SJSA1 (cell line): ENCODE results near the gene RBM17. TPM values are rescaled to one million over a fixed set of nuclear protein-coding genes. Genes with fewer than 3 reads are reported as not detected.
A peak's percentile ranks its signal among the peaks of the same experiment; 100 is the strongest.
"Not testable (repeated sequence)": the region's sequence is repeated elsewhere in the genome, so short reads cannot be mapped to it uniquely, and the experiment has no call there.

Experiments
- DNase-seq, 2 experiments: peaks; one replicate each; pipeline ENCODE4 v3.0.0-alpha.2; 2015 to 2020; ENCODE audit warnings: low spot score in 2 of 2, low read depth in 1 of 2
- H3K27ac ChIP-seq: fragments of 250-450 bp; sonication (Bioruptor Pico); 2 replicates; pipeline ENCODE4 v1.5.1; 2020; ENCODE audit warnings: mild to moderate bottlenecking, moderate library complexity
- H3K27me3 ChIP-seq: fragments of 250-450 bp; sonication (Bioruptor Pico); replicated peaks from 2 replicates; pipeline ENCODE4 v1.5.1; 2020; ENCODE audit warnings: mild to moderate bottlenecking, moderate library complexity
- H3K36me3 ChIP-seq: fragments of 250-450 bp; sonication (Bioruptor Pico); 2 replicates; pipeline ENCODE4 v1.5.1; 2020; ENCODE audit warnings: mild to moderate bottlenecking
- H3K4me1 ChIP-seq: fragments of 250-450 bp; sonication (Bioruptor Pico); replicated peaks from 2 replicates; pipeline ENCODE4 v1.6.1; 2021; ENCODE audit warnings: mild to moderate bottlenecking
- H3K4me3 ChIP-seq: fragments of 250-450 bp; sonication (Bioruptor Pico); 2 replicates; pipeline ENCODE4 v1.5.1; 2020; ENCODE audit warnings: mild to moderate bottlenecking
- H3K9me3 ChIP-seq: fragments of 250-450 bp; sonication (Bioruptor Pico); replicated peaks from 2 replicates; pipeline ENCODE4 v1.5.1; 2020; ENCODE audit warnings: mild to moderate bottlenecking
- total RNA-seq: library from RNA; depleted of rRNA; stranded (reverse); fragments of >200 nt; shearing (Covaris generic); gene quantifications from 2 replicates; pipeline ENCODE4 v1.2.3, GENCODE V29; 2014; rRNA removed

Gene RBM17
- 39.7 and 54.1 TPM in 2 replicates for total RNA-seq

DNA sequence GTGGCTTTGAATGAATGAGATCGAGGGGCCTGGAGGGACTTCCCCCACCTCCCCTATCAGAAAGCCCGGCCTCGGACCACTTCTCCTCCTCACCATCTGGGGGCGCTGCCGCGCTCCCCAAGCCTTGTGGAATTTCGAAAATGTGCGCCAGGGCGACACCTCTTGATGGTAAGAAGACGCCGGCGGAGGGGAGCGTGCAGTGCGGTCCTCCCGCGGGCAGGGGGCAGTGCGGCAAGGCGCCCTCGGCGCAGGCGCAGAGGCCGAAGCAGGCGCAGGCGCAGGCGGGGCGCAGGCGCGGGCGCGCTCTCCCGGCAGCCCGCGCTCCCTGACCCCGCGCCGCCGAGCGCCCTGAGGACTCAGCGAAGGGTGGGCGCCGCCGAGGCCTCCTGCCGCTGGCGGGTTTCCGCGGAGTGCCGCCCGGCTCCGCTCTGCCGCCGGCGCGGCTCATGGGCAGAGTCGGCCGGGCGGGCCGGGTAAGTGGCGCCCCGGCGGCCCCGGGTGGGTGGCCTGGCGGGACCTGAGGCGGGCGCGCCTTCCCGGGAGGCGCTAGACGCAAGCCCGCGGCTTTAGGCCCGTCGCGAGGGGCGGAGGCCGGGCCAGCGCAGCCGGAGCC lies at the start of gene RBM17:
Gene RBM17 (plus strand): TSS at position 314 of the 613 bp plus-strand sequence. CDS start 8,032 bp downstream, outside the sequence.
- Histone ChIP-seq H3K9me3 (peaks cover 8% of the 10 kb centered on the region; the same call in 1 of the 2 replicates), H3K4me3 (peak within 1 kb of the TSS; percentile 99), H3K36me3 (peaks cover 13% of the 10 kb centered on the region), H3K27me3 (0 out of 2 replicates have a peak, but pooled peaks cover 2% of the 10 kb centered on the region), H3K27ac (peak within 1 kb of the TSS; percentile 74), H3K4me1 (peaks cover 15% of the 10 kb centered on the region)
- DNase-seq, result peak; percentile 96 to 97

DNA sequence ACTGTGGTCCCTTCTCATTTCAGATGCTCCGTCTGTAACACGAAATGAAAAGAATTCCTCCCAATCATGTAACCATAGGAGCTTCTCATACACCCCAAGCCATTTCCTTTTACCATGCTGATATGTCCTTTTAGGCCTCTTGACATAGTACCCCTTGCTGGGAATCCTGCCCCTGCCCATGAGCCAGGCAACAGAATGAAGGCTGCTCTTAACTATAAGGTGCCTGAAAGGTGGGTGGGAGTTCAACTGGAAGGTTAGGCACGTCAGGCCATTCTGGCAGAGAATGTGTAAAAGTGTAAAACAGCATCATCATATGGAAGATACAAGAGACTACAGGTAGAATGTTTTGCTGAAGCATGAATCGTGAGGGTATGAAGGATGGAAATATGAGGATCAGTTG lies 49.1 kb upstream of the RBM17 start:
- peak in 1 of 2 experiments; percentile 16 for DNase-seq
- H3K36me3 ChIP-seq, result no peaks in the 10 kb centered on the region
- H3K9me3 ChIP-seq, result no peaks in the 10 kb centered on the region
- H3K27me3 ChIP-seq, result peaks cover 15% of the 10 kb centered on the region
- H3K4me1 ChIP-seq, result no peaks in the 10 kb centered on the region
- H3K4me3 ChIP-seq, result no peak overlapping the region
- no peak overlapping the region for H3K27ac ChIP-seq

- Histone ChIP-seq H3K36me3 (no peaks in the 10 kb centered on the region), H3K4me1 (no peaks in the 10 kb centered on the region), H3K27ac (no peak overlapping the region), H3K4me3 (no peak overlapping the region), H3K9me3 (no peaks in the 10 kb centered on the region), H3K27me3 (peaks cover 15% of the 10 kb centered on the region)
- no peak for DNase-seq
Measured at GRCh38 chr10:6040205-6040604, 48.6 kb upstream of the RBM17 start.

GRCh38 chr10:6043377-6043776 lies 45.5 kb upstream of the RBM17 start:
- H3K4me3 ChIP-seq, H3K4me1 ChIP-seq, H3K9me3 ChIP-seq, H3K27ac ChIP-seq, H3K36me3 ChIP-seq: not testable (repeated sequence)
- H3K27me3 ChIP-seq, result peaks cover 18% of the 10 kb centered on the region
- peak in 1 of 2 experiments; percentile 14 for DNase-seq

GRCh38 chr10:6044060-6044459 lies 44.8 kb upstream of the RBM17 start:
- Histone ChIP-seq H3K36me3 (no peaks in the 10 kb centered on the region), H3K4me3 (no peak overlapping the region), H3K4me1 (no peaks in the 10 kb centered on the region), H3K9me3 (no peaks in the 10 kb centered on the region), H3K27ac (no peak overlapping the region), H3K27me3 (peaks cover 18% of the 10 kb centered on the region)
- DNase-seq, result peak in 1 of 2 experiments; percentile 7

GRCh38 chr10:6044751-6045313 lies 44.0 kb upstream of the RBM17 start:
- H3K27me3 ChIP-seq, result peaks cover 16% of the 10 kb centered on the region
- H3K4me3 ChIP-seq, result no peak overlapping the region
- DNase-seq, result no peak
- H3K36me3 ChIP-seq, result no peaks in the 10 kb centered on the region
- no peaks in the 10 kb centered on the region for H3K4me1 ChIP-seq
- no peaks in the 10 kb centered on the region for H3K9me3 ChIP-seq
- no peak overlapping the region for H3K27ac ChIP-seq

- Histone ChIP-seq H3K27ac (no peak overlapping the region), H3K36me3 (no peaks in the 10 kb centered on the region), H3K27me3 (peaks cover 14% of the 10 kb centered on the region; the same call in 1 of the 2 replicates), H3K4me1 (peaks cover 3% of the 10 kb centered on the region; the same call in 1 of the 2 replicates), H3K9me3 (no peaks in the 10 kb centered on the region), H3K4me3 (no peak overlapping the region)
- DNase-seq, result peak in 1 of 2 experiments; percentile 5
Measured at GRCh38 chr10:6045314-6045848, 43.5 kb upstream of the RBM17 start.

DNA sequence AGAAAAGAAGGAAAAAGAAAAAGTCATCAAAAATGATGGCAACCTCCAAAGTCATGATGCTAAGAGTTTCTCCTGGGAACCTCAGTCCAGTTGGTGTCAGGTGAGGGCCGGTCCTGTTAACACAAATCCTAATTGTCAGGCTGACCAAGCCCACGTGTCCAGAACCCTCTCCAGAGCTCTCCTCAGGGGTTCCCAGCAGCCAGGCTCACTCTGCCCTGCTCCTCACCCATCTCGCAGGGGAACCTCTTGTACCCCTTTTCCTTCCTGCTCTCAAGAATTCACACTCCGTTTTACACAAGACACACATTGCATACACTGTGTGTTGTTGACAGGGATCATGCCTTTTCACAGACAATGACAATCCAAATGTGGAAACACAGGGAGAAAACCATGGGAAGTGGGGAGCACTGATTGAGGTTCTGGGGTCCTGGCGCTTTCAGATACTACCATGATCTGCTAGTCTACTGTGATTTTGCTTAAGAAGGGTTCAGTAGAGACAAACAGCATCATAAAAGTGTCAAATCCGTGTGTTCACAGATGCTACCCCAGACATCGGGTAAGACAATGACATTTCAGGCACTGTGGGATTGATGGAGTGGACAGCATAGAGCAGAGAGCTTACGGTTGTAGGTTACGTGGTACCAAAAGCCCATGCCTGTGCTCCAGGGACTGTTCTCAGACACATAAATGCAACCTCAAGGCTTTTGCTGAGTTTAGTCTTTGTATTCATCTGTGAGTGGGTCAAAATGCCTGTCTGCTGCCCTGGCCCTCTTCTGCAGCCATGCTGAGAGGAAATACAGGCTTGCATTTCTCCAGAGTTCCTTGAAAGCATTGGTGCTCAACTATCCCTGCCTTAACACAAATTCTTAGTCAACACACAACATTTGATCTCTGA lies 42.7 kb upstream of the RBM17 start:
- Histone ChIP-seq H3K36me3 (no peaks in the 10 kb centered on the region), H3K27me3 (peaks cover 14% of the 10 kb centered on the region; the same call in 1 of the 2 replicates), H3K9me3 (no peaks in the 10 kb centered on the region), H3K4me1 (peaks cover 6% of the 10 kb centered on the region; the same call in 1 of the 2 replicates), H3K4me3 (no peak overlapping the region), H3K27ac (no peak overlapping the region)
- DNase-seq, result peak in 1 of 2 experiments; percentile 18

- Histone ChIP-seq H3K27me3 (peaks cover 14% of the 10 kb centered on the region; the same call in 1 of the 2 replicates), H3K9me3 (no peaks in the 10 kb centered on the region), H3K4me1 (peaks cover 7% of the 10 kb centered on the region; the same call in 1 of the 2 replicates), H3K36me3 (no peaks in the 10 kb centered on the region), H3K27ac (no peak overlapping the region), H3K4me3 (no peak overlapping the region)
- DNase-seq, result peak in 1 of 2 experiments; percentile 33
Measured at GRCh38 chr10:6046773-6047611, 41.8 kb upstream of the RBM17 start.

DNA sequence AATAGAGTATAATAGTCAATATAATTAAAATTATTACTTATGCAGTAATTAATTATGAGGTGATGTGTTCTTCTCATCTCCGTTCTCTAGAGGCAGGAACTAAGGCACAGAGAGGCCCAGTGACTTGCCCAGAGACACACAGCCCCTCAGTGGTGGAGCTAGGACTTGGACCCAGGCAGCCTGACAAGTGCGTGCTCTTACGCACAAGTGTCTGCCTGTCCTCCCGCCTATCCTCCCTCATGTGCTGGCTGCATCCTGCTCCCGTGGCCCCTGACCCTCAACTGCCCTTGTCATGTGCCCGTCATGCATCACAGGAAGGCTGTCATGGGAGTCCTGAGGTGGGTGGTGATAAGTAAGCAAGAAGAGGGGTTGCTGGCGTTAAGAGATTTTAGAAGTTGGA lies 41.0 kb upstream of the RBM17 start:
- Histone ChIP-seq H3K36me3 (no peaks in the 10 kb centered on the region), H3K4me1 (peaks cover 13% of the 10 kb centered on the region; the same call in 1 of the 2 replicates), H3K4me3 (no peak overlapping the region), H3K27me3 (peaks cover 7% of the 10 kb centered on the region; the same call in 1 of the 2 replicates), H3K9me3 (no peaks in the 10 kb centered on the region), H3K27ac (no peak overlapping the region)
- peak in 1 of 2 experiments; percentile 28 for DNase-seq

DNA sequence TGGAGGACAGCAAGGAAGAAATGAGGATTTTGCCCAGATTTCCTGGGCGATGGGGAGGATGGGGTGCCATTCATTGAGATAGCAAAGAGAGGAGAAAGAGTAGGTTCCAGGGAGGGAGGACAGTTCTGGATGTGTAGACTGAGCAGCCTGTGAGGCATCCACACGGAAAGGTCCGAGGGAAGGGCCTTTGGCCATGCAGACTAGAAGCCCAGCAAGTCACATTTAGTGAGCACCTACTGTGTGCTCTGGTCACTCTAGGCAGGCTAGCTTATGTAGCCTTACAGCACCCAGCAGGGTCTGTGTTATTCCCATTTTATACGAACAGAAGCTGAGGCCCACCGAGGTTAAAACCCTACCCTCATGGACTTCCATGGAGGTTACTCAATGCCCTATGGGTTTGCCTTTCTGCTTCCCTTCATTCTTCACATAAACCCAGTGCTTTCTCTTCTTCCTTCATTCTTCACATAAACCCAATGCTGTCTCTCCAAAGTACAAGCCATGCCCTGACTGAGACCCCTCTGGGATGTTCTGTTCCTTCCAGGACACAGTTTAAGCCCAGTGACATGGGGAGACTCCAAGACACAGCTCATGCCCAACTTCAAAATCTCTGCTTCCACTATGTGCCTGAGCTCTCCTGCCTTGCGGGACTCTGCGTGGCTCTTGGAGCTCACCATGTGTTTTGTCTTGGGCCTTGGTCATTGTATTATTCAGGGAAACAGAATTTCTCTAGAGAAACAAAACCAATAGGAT lies 40.4 kb upstream of the RBM17 start:
- Histone ChIP-seq H3K9me3 (no peaks in the 10 kb centered on the region), H3K4me1 (peaks cover 13% of the 10 kb centered on the region; the same call in 1 of the 2 replicates), H3K4me3 (no peak overlapping the region), H3K27me3 (peaks cover 4% of the 10 kb centered on the region; the same call in 1 of the 2 replicates), H3K27ac (no peak overlapping the region), H3K36me3 (no peaks in the 10 kb centered on the region)
- peak in 1 of 2 experiments; percentile 8 for DNase-seq

GRCh38 chr10:6049031-6049400 lies 39.8 kb upstream of the RBM17 start:
- Histone ChIP-seq H3K27me3 (peaks cover 4% of the 10 kb centered on the region; the same call in 1 of the 2 replicates), H3K4me3 (no peak overlapping the region), H3K36me3 (no peaks in the 10 kb centered on the region), H3K9me3 (no peaks in the 10 kb centered on the region), H3K27ac (no peak overlapping the region), H3K4me1 (peaks cover 13% of the 10 kb centered on the region; the same call in 1 of the 2 replicates)
- DNase-seq, result peak in 1 of 2 experiments; percentile 11
